GM19043 (cell line): Measurements from ENCODE around the gene CARS1.
"Not testable (repeated sequence)": the region's sequence is repeated elsewhere in the genome, so short reads cannot be mapped to it uniquely, and the experiment has no call there.

ENCODE experiments used
- ATAC-seq: cut with Tn5 transposase; IDR thresholded peaks from one replicate; pipeline ENCODE4 v1.9.1; 2021; ENCODE audit warnings: low read depth; ENCODE audit not compliant: unreplicated experiment

CARS1 gene

DNA sequence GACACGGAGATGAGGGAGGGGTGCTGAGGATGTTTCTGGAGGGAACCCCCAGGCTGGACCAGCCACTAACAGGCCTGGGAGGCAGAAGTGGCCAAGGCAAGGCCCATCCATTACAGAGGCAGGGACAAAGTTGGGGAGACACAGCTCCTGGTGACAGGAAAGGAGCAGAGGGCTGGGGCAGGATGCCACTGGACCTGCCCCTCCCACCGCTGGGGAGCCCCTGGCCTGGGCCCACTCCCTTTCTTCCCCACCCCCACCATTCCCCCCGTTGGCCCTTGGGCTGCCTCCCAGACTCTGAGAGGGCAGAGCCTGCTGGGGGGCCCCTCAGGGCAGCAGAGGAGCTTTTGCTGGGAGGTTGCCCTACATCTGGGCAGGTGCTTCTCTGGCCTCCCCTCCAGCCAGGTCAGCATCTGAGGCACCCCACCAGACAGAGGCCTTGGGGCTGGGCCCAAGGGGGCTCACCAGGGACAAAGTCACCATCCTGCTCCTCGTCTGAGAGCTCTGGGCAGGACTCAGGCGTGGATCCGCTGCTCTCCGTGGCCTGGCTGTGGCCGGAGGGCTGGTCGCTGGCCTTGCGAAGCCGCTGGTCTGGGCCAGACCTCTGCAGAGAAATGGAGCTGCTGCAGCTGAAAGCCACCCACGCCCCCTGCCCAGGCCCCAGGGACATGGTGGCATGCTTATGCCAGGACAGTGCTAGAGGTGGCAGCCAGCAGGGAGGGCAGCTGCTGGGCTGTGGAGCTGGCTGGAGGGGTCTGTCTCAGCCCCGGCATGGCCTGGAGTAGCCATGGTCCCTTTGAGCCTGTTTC, 33.1 kb upstream of the CARS1 start:
- no peak for ATAC-seq

DNA sequence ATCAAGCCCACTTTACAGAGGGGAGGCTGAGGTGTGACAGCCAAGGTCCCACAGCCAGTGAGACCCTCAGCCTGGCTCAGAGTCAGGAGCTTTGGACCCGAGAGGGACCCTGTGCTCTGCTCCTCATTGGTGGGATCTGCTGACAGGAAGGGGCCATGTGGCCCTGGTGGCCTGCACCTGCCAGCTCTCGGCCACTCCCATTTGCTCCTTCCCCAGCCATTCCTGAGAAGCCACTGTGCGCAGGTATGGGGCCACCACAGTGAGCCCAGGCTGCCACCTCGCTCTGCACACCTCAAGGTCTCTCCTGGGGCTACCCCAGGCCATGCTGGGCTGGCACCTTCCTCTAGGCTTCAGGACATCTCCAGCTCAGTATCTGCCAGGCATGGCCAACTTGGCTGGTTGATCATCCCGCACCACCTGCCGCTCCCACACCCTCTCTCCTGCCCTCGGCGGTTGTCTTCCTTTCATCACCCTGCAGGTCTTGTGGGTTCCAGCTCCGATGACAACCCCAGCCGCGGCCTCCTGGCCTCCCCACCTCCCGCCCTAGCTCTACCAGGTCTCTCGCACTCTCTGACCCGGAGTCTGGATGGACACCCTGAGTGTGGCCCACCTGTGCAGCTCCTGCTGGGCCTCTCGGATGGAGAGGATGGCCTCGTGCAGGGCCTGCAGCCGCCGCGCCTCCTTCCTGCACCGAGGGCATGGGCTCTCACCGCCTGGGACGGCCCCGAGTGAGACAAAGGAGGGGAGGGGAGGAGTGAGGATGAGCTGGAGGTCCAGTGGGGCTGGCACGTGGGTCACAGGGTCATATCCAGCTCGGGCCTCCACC, 32.2 kb upstream of the CARS1 start:
- no peak for ATAC-seq

DNA sequence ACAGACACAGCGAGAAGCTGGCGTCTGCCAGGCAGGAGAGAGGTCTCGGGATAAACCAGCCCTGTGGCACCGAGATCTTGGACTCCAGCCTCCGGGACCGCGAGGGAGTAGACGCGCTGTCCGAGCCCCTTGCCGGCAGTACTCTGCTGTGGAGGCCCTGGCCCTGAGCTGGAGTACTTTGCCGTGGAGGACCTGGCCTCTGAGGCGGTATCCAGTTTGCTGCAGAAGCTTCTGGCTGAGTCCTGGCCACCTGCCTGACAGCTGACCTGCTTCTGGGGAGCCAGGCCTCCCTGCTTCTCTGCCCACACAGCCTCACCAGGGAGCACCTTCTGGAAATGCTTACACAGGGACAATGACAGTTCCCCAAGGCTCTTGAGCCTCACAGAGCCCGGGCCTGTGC, 31.6 kb upstream of the CARS1 start:
- no peak for ATAC-seq

DNA sequence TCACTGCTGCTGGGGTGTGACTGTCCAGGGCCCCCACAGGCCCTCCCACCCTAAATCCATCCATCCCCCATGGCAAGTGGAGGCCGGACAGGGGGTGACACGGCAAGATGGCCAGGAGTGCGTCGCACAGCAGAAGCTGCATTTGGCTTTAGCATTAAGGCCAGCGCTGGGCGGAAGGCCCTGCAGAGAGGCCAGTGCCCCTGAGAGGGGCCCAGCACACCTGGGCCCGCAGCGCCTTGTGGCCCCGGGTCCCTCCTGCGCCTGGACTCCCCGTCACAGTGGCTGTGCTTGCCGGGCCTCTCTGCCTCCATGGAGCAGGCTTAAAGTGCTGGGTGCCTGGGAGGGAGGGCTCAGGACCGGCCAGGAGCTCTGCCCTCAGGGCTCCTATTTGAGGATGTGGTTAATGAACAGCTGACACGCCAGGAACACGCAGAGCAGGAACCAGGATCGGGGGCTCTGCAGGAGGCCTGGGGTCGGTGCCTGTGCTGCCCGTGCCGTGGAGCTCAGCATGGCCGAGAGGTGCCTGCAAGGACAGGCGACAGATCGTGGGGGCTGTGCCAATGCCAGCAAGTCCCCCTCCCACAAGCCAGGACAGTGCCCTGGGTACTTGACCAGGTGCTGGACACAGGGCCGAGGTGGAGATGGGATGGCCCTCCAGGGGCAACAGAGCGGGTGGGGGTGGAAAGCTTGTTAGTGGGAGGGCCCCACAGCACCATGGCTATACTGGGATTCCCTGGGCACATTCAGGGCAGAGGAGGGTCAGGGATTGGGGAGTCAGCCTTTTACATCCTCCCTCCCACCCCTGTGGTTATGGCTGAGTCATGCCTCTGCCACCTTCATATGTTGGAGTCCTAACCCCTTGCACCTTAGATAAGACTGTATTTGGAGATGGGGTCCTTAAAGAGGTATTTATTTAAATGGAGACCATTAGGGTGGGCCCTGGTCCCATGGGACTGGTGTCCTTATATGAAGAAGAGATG, 30.9 kb upstream of the CARS1 start:
- no peak for ATAC-seq

DNA sequence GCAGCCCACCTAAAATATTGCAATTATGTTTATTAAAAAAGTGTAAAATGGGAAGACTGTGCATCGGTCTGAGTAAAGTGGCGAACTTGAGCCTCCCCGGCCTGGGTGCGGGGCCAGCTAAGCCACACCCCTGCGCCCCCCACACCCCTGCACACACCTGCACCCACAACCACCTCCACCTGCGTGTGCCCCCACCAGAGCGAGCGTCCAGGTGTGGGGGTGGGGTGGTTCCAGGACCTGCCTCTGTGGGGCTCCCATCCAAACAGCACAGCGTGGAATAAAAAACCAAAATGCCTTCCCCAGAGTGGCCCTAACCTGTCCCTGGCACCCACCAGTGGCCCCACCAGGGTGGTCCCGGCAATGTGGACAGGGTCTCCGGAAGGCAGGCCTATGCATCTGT, 30.1 kb upstream of the CARS1 start:
- no peak for ATAC-seq

DNA sequence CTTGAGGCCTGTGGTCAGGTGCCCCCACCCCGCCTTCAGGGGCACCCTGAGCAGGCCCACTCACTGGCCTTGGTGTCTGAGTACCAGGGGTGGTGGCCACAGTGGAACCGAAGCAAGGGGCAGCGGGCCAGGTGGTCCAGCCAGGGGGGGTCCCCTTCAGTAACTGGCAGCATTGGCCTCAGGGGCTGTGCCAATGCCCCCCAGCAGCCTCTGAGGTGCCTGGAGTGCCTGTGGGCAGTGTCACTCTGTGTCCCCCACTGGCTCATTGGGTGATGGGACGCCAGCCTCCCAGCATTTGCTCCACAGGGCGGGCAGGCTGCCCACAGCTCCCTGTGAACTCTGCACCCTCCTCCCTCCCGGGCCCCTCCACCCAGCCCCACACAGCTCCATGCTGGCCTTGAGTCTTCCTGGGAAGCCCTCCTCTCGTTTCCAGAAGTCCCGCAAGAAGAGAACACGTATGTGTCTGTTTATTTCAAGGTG, 29.5 kb upstream of the CARS1 start:
- ATAC-seq, result no peak

DNA sequence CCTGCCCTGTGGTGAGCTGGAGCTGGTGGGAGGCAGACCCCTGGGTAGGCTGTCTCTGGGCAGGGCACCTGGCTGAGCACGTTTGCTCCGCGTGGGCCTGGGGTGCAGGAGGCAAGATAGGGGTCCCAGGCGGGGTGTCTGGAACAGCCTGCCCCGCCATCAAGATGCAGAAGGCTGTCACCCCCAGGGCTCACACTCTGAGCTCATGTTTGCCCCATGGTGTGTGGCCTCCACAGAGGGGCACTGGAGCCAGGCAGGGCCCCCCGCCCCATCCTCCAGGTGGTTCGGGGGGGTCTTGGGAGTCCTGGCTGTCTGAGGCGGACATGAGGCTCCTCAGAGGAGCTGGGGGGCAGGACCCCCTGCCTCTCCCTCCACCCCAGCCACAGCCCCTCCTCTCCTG, 28.9 kb upstream of the CARS1 start:
- no peak for ATAC-seq

DNA sequence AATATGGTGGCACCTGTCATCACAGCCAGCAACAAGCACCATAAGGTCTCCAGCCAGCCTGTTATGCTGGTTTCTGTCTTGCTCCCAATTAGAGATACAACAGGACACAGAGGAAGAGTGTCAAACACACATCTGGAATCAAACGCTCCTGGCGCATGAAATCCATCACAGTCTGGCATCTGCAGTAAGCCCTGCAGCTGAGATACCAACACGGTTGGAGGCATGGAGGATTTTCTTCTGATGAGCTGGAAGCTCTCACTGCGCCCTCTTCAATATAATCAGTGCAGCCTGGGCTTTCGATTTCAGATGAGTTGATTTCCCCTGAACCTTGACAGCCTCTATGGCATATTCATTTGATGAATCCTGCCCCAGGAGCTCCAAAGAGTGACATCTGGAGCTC, 27.8 kb upstream of the CARS1 start:
- ATAC-seq, result no peak

DNA sequence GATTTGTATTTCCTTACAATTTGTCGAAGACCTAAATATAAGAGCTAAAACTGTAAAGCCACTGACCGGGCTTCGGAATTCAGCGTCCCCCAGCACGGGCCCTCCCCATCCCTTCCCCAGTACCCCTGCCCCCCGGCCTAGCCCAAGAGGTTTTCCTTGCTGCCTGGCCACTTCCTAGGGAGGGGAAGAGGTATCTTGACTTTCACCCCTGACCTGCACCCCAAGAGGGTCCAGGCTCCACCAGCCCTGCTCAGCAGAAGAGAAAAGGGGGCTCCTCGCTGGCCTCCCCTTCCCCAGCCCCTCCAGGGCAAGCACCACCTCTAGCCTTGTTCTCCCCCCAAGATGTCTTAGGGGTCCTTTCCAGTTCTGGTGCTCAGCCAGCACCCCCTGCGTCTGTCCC, 26.1 kb upstream of the CARS1 start:
- no peak for ATAC-seq

DNA sequence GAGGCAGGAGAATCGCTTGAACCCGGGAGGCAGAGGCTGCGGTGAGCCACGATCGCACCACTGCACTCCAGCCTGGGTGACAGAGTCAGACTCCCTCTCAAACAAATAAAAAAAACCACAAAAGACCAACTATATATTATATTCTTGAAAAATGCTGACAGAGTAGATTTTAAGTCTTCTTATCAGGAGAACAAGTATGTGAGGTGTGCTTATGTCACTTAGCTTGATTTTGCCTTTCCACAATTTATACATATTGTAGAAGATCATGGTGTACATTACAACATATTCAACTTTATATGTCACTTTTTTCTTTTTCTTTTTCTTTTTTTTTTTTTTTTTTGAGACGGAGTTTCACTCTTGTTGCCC, 24.1 kb upstream of the CARS1 start:
- no peak for ATAC-seq

DNA sequence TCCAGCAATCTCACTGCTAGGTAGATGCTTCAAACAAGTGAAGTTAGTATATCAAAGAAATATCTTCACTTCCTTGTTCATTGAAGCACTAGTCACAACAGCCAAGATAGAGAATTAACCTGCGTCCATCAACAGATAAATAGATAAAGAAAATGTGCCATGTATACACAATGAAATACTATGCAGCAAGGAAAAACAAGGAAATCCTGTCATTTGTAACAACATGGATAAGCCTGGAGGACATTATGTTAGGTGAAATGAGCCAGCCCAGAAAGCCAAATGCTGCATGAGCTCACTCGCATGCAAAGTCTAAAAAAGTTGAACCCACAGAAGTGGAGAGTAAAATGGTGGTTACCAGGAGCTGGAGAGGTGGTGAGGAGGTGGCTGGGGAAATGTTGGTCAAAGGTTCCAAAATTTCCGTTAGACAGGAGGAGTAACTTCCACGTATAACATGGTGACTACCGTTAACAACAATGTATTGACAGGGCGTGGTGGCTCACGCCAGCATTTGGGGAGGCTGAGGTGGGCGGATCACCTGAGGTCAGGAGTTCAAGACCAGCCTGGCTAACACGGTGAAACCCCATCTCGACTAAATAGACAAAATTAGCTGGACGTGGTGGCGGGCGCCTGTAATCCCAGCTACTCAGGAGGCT, 23.6 kb upstream of the CARS1 start:
- ATAC-seq, result no peak

DNA sequence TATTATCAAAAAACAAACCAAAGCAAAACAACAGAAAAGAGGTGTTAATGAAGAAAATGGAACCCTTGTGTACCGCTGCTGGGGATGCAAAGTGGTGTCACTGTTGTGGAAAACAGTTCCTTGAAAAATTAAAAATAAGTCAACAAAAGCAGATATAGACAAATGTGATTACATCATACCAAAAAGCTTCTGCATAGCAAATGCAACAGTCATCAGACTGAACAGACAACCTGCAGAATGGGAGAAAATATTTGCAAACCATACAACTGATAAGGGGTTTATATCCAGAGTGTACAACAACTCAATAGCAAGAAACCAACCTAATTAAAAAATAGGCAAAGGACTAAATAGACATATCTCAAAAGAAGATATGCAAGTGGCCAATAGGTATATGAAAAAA, 22.9 kb upstream of the CARS1 start:
- no peak for ATAC-seq

DNA sequence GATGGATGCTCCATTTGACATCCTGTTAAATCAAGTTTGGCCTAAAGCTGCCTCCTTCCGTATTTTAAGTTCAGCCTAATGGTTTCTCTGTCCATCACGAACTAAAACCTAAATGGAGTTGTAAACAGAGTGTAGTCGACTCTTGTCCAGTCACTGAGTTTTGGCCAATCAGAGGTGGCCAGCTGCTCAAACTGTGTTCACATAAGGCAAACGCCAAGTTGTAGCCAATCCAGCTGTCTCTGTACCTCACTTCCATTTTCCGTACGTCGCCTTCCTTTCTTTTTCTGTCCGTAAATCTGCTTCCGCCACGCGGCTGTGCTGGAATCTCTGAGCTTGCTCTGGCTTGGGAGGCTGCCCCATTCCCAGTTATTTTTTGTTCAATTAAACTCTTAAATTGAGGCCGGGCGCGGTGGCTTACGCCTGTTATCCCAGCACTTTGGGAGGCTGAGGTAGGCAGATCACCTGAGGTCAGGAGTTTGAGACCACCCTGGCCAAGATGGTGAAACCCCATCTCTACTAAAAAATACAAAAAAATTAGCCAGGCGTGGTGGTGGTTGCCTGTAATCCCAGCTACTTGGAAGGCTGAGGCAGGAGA, 20.7 kb upstream of the CARS1 start:
- ATAC-seq, result no peak

DNA sequence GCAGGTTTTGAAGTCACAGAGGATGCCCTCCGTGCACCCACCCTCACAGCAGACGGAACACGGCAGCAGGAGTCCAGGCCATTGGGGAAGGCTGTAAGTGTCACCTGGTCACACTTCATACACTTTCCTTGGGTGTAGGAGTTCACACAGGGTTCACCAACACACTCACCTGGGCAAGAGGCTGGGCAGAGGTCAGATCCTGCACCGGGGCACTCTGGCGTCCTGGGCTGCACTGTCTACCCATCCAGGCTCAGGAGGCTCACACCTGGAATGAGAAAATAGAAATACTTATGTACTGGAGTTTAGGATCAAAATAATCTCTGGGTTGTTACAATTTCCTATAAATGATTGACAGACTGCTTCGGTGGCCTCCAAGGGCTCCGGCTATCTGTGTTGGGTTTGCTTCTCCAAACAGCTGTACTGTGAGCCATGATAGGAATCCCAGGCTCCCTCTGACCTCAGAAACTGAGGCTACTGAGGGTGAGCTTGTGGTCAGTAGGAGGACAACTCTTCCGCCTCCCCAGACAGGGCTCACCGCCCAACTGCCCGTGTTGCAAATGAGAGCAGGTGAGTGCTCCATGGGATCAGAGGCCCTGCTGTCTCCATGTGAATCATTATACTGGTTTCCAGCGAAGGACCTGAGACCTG, 20.1 kb upstream of the CARS1 start:
- ATAC-seq, result no peak

DNA sequence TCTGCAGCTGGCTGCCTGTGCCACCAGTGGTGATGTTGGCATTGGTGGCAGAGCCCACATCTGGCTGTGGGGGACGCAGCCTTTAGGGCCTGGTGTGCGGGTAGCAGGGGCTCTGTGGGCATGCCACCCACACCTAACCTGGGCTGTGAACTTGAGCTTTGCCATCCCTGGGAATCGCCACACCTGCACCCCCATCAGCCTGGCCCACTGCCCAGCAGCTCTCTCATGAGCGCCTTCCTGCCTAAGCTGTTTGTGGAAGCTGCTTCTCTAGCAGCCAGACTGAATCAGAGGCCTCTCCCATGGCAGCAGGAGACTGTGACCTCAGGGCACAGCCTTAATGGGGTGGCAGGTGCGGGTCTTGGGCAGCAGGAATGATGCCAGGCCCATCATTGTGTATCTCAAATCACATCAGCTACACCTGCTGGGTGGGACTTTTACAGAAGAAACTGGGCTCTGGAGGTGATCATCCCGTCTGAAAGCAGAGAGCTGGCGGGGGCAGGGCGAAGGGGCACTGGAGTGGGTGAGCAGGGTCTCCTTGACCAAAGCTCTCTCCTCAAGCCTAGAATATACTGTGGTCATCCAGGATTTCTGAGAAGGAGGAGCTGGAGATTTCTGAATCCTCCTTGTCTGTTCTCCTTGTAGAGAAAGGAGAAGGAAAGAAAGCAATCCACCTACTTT, 17.8 kb upstream of the CARS1 start:
- no peak for ATAC-seq

DNA sequence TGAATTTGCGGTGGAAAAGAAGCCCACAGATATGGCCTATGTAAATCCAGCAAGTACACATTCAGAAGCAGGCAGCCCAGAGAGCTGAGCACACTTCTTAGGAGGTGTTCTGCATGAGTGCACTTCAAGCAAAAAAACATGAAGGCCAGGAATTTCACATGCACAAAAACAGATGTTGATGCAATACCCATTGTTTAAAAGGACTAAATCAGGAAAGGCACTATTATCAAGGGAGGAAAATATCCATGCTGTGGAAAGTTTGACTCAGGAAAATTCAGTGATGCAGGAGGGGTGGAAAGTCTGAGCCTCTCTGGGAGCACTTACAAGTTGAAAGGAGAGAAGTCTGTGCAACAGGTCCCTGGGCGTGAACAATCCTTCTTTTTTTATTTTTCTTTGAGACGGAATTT, 15.8 kb upstream of the CARS1 start:
- no peak for ATAC-seq

DNA sequence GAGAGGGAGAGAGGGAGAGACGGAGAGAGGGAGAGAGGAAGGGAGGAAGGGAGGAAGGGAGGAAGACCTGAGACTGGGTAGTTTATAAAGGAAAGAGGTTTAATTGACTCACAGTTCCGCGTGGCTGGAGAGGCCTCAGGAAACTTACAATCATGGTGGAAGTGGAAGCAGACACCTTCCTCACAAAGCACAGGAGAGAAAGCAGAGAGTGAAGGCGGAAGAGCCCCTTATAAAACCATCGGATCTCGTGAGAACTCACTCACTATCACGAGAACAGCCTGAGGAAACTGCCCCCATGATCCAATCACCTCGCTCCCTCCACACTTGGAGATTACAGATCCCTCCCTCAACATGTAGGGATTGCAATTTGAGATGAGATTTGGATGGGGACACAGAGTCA, 12.2 kb upstream of the CARS1 start:
- no peak for ATAC-seq

DNA sequence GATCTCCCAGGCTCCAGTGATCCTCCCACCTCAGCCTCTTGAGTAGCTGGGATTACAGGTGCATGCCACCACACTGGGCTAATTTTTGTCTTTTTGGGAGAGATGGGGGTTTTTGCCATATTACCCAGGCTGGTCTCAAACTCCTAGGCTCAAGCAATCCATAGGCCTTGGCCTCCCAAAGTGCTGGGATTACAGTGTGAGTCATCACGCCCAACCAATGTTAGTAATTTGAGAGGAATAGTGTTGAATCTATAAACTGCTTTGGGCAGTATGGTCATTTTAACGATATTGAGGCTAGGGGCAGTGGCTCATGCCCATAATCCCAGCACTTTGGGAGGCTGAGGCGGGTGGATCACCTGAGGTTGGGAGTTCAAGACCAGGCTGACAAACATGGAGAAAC, 9.1 kb upstream of the CARS1 start:
- ATAC-seq, result not testable (repeated sequence)

DNA sequence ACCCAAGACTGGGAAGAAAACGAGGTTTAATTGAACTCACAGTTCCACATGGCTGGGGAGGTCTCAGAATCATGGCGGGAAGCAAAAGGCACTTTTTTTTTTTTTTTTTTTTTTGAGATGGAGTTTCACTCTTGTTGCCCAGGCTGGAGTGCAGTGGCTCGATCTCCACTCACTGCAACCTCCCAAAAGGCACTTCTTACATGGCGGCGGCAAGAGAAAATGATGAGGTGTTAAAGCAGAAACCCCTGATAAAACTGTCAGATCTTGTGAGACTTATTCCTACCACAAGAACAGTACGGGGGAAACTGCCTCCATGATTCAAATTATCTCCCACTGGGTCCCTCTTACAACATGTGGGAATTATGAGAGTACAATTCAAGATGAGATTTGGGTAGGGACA, 7.5 kb upstream of the CARS1 start:
- ATAC-seq, result not testable (repeated sequence)
